ENCODE data around the gene FALEC.

FALEC gene

GRCh38 chr1:150508982-150509381, 6.6 kb upstream of the FALEC start:
- Histone ChIP-seq H3K36me3 (ENCODE audit: insufficient read depth, low read length) (peaks cover 34% of the 10 kb centered on the region), H3K27me3 (ENCODE audit: insufficient read depth, low read length, poor library complexity) (no peaks in the 10 kb centered on the region), H3K4me3 (ENCODE audit: low read depth in 1 of 2, low read length in 2 of 2) (no peak overlapping the region), H4K20me1 (ENCODE audit: insufficient read depth, low read length) (no peaks in the 10 kb centered on the region), H3K9ac (ENCODE audit: low read depth, low read length) (no peak overlapping the region), H3K9me3 (ENCODE audit: insufficient read depth, low read length, severe bottlenecking) (no peaks in the 10 kb centered on the region), H3K27ac (ENCODE audit: low read length) (no peak overlapping the region), H3K4me1 (ENCODE audit: insufficient read depth, low read length) (no peaks in the 10 kb centered on the region), H2AFZ (ENCODE audit: low read depth, low read length) (no peak overlapping the region), H3K79me2 (ENCODE audit: insufficient read depth, low read length) (no peaks in the 10 kb centered on the region), H3K4me2 (ENCODE audit: insufficient read depth, low read length) (no peak overlapping the region)
- TF ChIP-seq CTCF (IDR thresholded peaks at IDR 0.05; ENCODE audit: borderline replicate concordance, extremely low read depth, low read length, poor library complexity, severe bottlenecking) (no peak), EZH2 (IDR thresholded peaks at IDR 0.05; ENCODE audit: borderline replicate concordance, low read depth, low read length, severe bottlenecking) (no peak)
- DNase-seq (no peak), ATAC-seq (ENCODE audit: insufficient read depth, low read depth) (no peak)

GRCh38 chr1:150511551-150511950, 4.0 kb upstream of the FALEC start:
- no peak overlapping the region for H2AFZ ChIP-seq (ENCODE audit: low read depth, low read length)
- peaks cover 13% of the 10 kb centered on the region for H3K4me1 ChIP-seq (ENCODE audit: insufficient read depth, low read length)
- DNase-seq (no peak), ATAC-seq (ENCODE audit: insufficient read depth, low read depth) (no peak)
- H3K9me3 ChIP-seq (ENCODE audit: insufficient read depth, low read length, severe bottlenecking): no peaks in the 10 kb centered on the region
- no peaks in the 10 kb centered on the region for H4K20me1 ChIP-seq (ENCODE audit: insufficient read depth, low read length)
- H3K4me3 ChIP-seq (ENCODE audit: low read depth in 1 of 2, low read length in 2 of 2): no peak overlapping the region
- H3K79me2 ChIP-seq (ENCODE audit: insufficient read depth, low read length): no peaks in the 10 kb centered on the region
- no peak overlapping the region for H3K4me2 ChIP-seq (ENCODE audit: insufficient read depth, low read length)
- TF ChIP-seq EZH2 (IDR thresholded peaks at IDR 0.05; ENCODE audit: borderline replicate concordance, low read depth, low read length, severe bottlenecking) (no peak), CTCF (IDR thresholded peaks at IDR 0.05; ENCODE audit: borderline replicate concordance, extremely low read depth, low read length, poor library complexity, severe bottlenecking) (no peak)
- no peak overlapping the region for H3K9ac ChIP-seq (ENCODE audit: low read depth, low read length)
- H3K27me3 ChIP-seq (ENCODE audit: insufficient read depth, low read length, poor library complexity): no peaks in the 10 kb centered on the region
- peaks cover 8% of the 10 kb centered on the region for H3K36me3 ChIP-seq (ENCODE audit: insufficient read depth, low read length)
- H3K27ac ChIP-seq (ENCODE audit: low read length): no peak overlapping the region

- Histone ChIP-seq H3K27me3 (ENCODE audit: insufficient read depth, low read length, poor library complexity) (no peaks in the 10 kb centered on the region), H4K20me1 (ENCODE audit: insufficient read depth, low read length) (no peaks in the 10 kb centered on the region), H3K79me2 (ENCODE audit: insufficient read depth, low read length) (no peaks in the 10 kb centered on the region), H3K4me2 (ENCODE audit: insufficient read depth, low read length) (no peak overlapping the region), H2AFZ (ENCODE audit: low read depth, low read length) (no peak overlapping the region), H3K9me3 (ENCODE audit: insufficient read depth, low read length, severe bottlenecking) (no peaks in the 10 kb centered on the region), H3K36me3 (ENCODE audit: insufficient read depth, low read length) (0 out of 2 replicates have a peak, but pooled peaks cover 3% of the 10 kb centered on the region), H3K9ac (ENCODE audit: low read depth, low read length) (no peak overlapping the region), H3K4me3 (ENCODE audit: low read depth in 1 of 2, low read length in 2 of 2) (no peak overlapping the region), H3K4me1 (ENCODE audit: insufficient read depth, low read length) (peaks cover 16% of the 10 kb centered on the region), H3K27ac (ENCODE audit: low read length) (no peak overlapping the region)
- ATAC-seq (ENCODE audit: insufficient read depth, low read depth) (no peak), DNase-seq (no peak)
- TF ChIP-seq EZH2 (IDR thresholded peaks at IDR 0.05; ENCODE audit: borderline replicate concordance, low read depth, low read length, severe bottlenecking): no peak
- no peak for TF ChIP-seq CTCF (IDR thresholded peaks at IDR 0.05; ENCODE audit: borderline replicate concordance, extremely low read depth, low read length, poor library complexity, severe bottlenecking)
Observed at GRCh38 chr1:150511985-150512660, 3.4 kb upstream of the FALEC start.

Measured in DND-41 (cell line).